Measurements from ENCODE around the gene EML6. TPM values are rescaled to one million over a fixed set of nuclear protein-coding genes. Genes with fewer than 3 reads are reported as not detected.

Gene EML6
- total RNA-seq, 1 donor from 2014 or later: 0.39 TPM

DNA sequence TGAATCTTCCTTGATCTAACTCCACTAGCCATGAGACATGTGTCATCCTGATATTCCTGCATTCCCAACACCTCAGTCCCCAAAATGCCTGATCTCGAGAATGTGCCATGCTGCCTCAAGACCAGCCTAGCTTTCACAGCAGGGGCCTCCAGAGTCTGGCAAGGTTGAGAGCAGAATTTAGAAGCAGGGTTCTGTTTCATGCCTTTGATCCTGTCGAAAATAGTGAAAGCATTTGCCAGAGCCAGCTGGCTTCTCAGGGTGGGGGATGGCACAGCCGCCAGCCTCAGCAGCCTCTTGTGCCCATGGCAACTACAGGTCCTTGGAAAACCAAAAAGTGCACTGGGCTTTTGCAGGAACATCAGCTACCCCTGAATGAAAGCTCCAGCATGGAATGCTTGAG lies 183.3 kb downstream of the EML6 start:
- H2AFZ ChIP-seq (replicated peaks): no peak overlapping the region
- no peak overlapping the region for H3K9ac ChIP-seq
- Mint-ChIP-seq H3K36me3 (no peaks in the 10 kb centered on the region), H3K4me3 (no peak overlapping the region), H3K27ac (no peak overlapping the region), H3K9me3 (no peaks in the 10 kb centered on the region), H3K4me1 (peaks cover 2% of the 10 kb centered on the region), H3K27me3 (ENCODE audit: insufficient read depth, low read depth) (no peaks in the 10 kb centered on the region)
- no peak overlapping the region for H3K4me2 ChIP-seq
- H3K27me3 ChIP-seq: no peaks in the 10 kb centered on the region
- no peak for TF ChIP-seq EZH2phosphoT487 (IDR thresholded peaks at IDR 0.05)
- H3K4me1 ChIP-seq: no peaks in the 10 kb centered on the region
- no peak for DNase-seq (ENCODE audit: low spot score)
- no peaks in the 10 kb centered on the region for H4K20me1 ChIP-seq (ENCODE audit: low read depth)
- no peaks in the 10 kb centered on the region for H3K79me2 ChIP-seq (ENCODE audit: low read depth)
- H3K27ac ChIP-seq: no peak overlapping the region
- H3K9me3 ChIP-seq (ENCODE audit: low read depth): no peaks in the 10 kb centered on the region
- H3K36me3 ChIP-seq: no peaks in the 10 kb centered on the region
- H3F3A ChIP-seq (ENCODE audit: low read depth): no peaks in the 10 kb centered on the region
- no peak overlapping the region for H3K4me3 ChIP-seq

DNA sequence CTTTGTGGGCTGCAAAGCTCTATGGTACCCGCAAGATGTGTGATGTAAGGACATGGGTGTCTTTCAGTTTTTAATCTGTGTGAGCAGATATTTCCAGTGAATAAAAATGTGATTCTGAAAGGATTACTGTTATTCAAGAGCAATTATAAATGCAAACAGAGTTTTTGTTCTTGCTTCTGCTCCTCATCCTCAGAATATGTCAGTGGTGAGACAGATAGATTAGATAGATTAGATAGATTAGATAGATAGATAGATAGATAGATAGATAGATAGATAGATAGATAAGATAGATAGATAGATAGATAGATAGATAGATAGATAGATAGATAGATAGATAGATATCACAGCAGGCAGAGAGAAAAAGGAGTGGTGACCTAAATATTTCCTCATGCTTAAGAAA lies 184.2 kb downstream of the EML6 start:
- H3K4me1 Mint-ChIP-seq: peaks cover 2% of the 10 kb centered on the region
- Histone ChIP-seq H3K9me3 (ENCODE audit: low read depth) (no peaks in the 10 kb centered on the region), H3K9ac (no peak overlapping the region), H3K27ac (no peak overlapping the region), H3K4me3 (no peak overlapping the region), H3K36me3 (no peaks in the 10 kb centered on the region), H3F3A (ENCODE audit: low read depth) (no peaks in the 10 kb centered on the region), H3K27me3 (no peaks in the 10 kb centered on the region), H4K20me1 (ENCODE audit: low read depth) (no peaks in the 10 kb centered on the region), H3K79me2 (ENCODE audit: low read depth) (no peaks in the 10 kb centered on the region), H3K4me1 (no peaks in the 10 kb centered on the region), H3K4me2 (no peak overlapping the region), H2AFZ (replicated peaks) (no peak overlapping the region)
- no peaks in the 10 kb centered on the region for H3K27me3 Mint-ChIP-seq (ENCODE audit: insufficient read depth, low read depth)
- H3K4me3 Mint-ChIP-seq: no peak overlapping the region
- H3K9me3 Mint-ChIP-seq: no peaks in the 10 kb centered on the region
- no peak overlapping the region for H3K27ac Mint-ChIP-seq
- H3K36me3 Mint-ChIP-seq: no peaks in the 10 kb centered on the region
- no peak for DNase-seq (ENCODE audit: low spot score)
- TF ChIP-seq EZH2 (IDR thresholded peaks at IDR 0.05): no peak
- TF ChIP-seq EZH2phosphoT487 (IDR thresholded peaks at IDR 0.05): no peak
- TF ChIP-seq, protein P1, sequence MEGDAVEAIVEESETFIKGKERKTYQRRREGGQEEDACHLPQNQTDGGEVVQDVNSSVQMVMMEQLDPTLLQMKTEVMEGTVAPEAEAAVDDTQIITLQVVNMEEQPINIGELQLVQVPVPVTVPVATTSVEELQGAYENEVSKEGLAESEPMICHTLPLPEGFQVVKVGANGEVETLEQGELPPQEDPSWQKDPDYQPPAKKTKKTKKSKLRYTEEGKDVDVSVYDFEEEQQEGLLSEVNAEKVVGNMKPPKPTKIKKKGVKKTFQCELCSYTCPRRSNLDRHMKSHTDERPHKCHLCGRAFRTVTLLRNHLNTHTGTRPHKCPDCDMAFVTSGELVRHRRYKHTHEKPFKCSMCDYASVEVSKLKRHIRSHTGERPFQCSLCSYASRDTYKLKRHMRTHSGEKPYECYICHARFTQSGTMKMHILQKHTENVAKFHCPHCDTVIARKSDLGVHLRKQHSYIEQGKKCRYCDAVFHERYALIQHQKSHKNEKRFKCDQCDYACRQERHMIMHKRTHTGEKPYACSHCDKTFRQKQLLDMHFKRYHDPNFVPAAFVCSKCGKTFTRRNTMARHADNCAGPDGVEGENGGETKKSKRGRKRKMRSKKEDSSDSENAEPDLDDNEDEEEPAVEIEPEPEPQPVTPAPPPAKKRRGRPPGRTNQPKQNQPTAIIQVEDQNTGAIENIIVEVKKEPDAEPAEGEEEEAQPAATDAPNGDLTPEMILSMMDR (IDR thresholded peaks at IDR 0.05): no peak

DNA sequence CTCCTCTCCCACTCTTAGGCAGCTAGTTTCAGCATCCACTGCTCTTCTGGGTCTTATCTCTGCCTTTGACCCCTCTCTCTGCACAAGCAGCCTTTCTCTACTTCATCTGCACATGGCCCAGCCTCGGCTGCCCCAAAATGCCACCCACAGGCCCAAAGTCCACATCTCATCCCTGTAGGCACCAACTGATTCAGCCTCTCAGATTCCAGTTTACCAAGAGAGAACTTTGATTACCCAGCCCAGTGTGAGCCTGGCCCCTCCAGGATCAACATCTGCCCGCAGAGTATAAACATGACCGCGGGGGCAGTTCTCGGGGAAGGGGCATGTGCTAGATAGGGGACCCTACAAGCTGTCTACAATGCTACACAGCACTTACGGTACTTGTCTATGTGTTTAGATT lies 185.1 kb downstream of the EML6 start:
- no peak overlapping the region for H3K27ac Mint-ChIP-seq
- H2AFZ ChIP-seq (replicated peaks): no peak overlapping the region

DNA sequence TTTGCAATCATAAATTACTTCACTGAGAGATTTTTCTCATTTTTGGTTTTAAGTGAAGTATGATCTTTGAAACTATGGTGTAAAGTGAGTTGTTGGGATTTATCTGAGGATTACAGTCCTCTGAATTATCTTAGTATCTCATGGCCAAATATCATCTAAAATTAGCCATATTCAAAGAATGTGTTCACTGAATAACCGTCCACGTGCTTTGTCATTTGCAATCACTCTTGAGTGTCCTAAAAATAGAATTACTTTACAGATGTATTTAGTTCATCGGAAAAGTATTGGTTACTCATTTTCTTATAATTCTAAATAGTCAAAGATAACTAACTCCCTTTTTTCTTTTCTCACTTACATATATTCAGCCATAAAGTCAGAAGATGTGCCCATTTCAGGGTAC lies 185.5 kb downstream of the EML6 start:
- no peak overlapping the region for H3K4me3 Mint-ChIP-seq
- H3K27ac ChIP-seq: no peak overlapping the region
- H3K27me3 Mint-ChIP-seq (ENCODE audit: insufficient read depth, low read depth): no peaks in the 10 kb centered on the region
- H3K4me3 ChIP-seq: no peak overlapping the region
- no peaks in the 10 kb centered on the region for H4K20me1 ChIP-seq (ENCODE audit: low read depth)
- no peaks in the 10 kb centered on the region for H3K4me1 ChIP-seq
- H3K36me3 ChIP-seq: no peaks in the 10 kb centered on the region
- no peaks in the 10 kb centered on the region for H3K27me3 ChIP-seq
- no peak overlapping the region for H3K9ac ChIP-seq
- TF ChIP-seq EZH2phosphoT487 (IDR thresholded peaks at IDR 0.05) (no peak), EZH2 (IDR thresholded peaks at IDR 0.05) (no peak)
- TF ChIP-seq, protein P1 (IDR thresholded peaks at IDR 0.05): no peak
- H2AFZ ChIP-seq (replicated peaks): no peak overlapping the region
- H3F3A ChIP-seq (ENCODE audit: low read depth): no peaks in the 10 kb centered on the region
- no peaks in the 10 kb centered on the region for H3K36me3 Mint-ChIP-seq
- no peak overlapping the region for H3K27ac Mint-ChIP-seq
- no peaks in the 10 kb centered on the region for H3K9me3 Mint-ChIP-seq
- no peak overlapping the region for H3K4me2 ChIP-seq
- H3K4me1 Mint-ChIP-seq: peaks cover 2% of the 10 kb centered on the region
- DNase-seq (ENCODE audit: low spot score): no peak
- H3K79me2 ChIP-seq (ENCODE audit: low read depth): no peaks in the 10 kb centered on the region
- no peaks in the 10 kb centered on the region for H3K9me3 ChIP-seq (ENCODE audit: low read depth)

More for the DNA sequence above, 185.1 kb downstream of the EML6 start:
- H3K79me2 ChIP-seq (ENCODE audit: low read depth): no peaks in the 10 kb centered on the region
- no peaks in the 10 kb centered on the region for H4K20me1 ChIP-seq (ENCODE audit: low read depth)
- DNase-seq (ENCODE audit: low spot score): no peak
- Mint-ChIP-seq H3K36me3 (no peaks in the 10 kb centered on the region), H3K9me3 (no peaks in the 10 kb centered on the region), H3K27me3 (ENCODE audit: insufficient read depth, low read depth) (no peaks in the 10 kb centered on the region), H3K4me3 (no peak overlapping the region), H3K4me1 (peaks cover 2% of the 10 kb centered on the region)
- H3K27me3 ChIP-seq: no peaks in the 10 kb centered on the region
- H3K27ac ChIP-seq: no peak overlapping the region
- no peak overlapping the region for H3K4me3 ChIP-seq
- H3K9me3 ChIP-seq (ENCODE audit: low read depth): no peaks in the 10 kb centered on the region
- no peaks in the 10 kb centered on the region for H3K4me1 ChIP-seq
- H3K9ac ChIP-seq: no peak overlapping the region
- no peaks in the 10 kb centered on the region for H3K36me3 ChIP-seq
- H3K4me2 ChIP-seq: no peak overlapping the region
- no peak for TF ChIP-seq EZH2phosphoT487 (IDR thresholded peaks at IDR 0.05)
- TF ChIP-seq, protein P1 (IDR thresholded peaks at IDR 0.05): no peak
- TF ChIP-seq EZH2 (IDR thresholded peaks at IDR 0.05): no peak
- no peaks in the 10 kb centered on the region for H3F3A ChIP-seq (ENCODE audit: low read depth)
